ENCODE data around the gene GPC3. TPM values are rescaled to one million over a fixed set of nuclear protein-coding genes. Genes with fewer than 3 reads are reported as not detected.
A peak's percentile ranks its signal among the peaks of the same experiment; 100 is the strongest.

Gene GPC3
- total RNA-seq, 4 donors from 2014 or later, result 1.4 to 5.8 (median 2.7) TPM

DNA sequence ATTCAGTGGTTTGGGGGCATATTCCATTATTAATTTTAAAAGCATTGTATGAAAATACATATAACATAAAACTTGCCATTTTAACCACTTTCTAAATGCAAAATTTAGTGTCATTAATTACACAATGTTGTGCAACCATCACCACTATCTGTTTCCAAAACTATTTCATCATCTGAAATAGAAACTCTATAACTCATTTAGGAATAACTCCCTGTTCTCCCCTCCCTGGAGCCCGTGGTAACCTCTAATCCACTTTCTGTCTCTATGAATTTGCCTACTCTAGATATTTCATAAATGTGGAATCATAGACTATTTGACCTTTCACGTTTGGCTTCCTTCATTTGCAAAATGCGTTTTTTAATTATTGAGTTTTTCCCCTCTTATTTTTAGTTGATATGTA, 468.7 kb downstream of the GPC3 start:
- Histone ChIP-seq H3K4me3 (no peak overlapping the region), H3K27ac (no peak overlapping the region), H3K9me3 (no peaks in the 10 kb centered on the region), H3K27me3 (no peaks in the 10 kb centered on the region), H3K4me1 (peaks cover 0 to 8% of the 10 kb centered on the region in 2 donors), H3K36me3 (no peaks in the 10 kb centered on the region)
- TF ChIP-seq POLR2A (IDR thresholded peaks at IDR 0.05), result no peak
- DNase-seq (no peak), ATAC-seq (no peak)
- intact Hi-C loops (cut with DNase I; ENCODE audit: low total_unique reads) (no loop called here), in situ Hi-C loops (cut with MboI; ENCODE audit: low sequenced_read_pairs in 4 of 4) (no loop called here)

DNA sequence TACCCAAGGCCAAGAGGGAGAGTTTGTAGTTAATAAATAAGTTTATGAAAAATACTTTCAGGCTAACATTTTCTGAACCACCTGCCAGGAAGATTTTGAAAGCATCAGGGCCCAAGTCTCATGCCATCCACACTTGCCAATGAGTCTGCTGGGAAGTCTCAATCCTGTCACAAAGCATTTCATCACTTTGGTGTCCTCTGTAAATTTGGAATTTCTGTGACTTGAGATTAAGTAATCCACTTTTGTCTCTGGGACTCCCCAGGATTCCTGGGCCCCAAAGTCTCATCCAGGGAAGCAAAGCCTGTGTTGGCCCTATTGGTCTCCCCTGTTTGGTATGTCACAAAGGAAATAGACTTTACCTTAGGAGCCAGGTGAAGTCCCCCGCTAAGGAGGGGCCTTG, 470.9 kb downstream of the GPC3 start:
- DNase-seq (no peak), ATAC-seq (no peak)
- TF ChIP-seq CTCF (IDR thresholded peaks at IDR 0.05 in 4 of 5, conservative IDR thresholded peaks at IDR 0.05 in 1 of 5) (no peak), POLR2A (IDR thresholded peaks at IDR 0.05) (no peak)
- Histone ChIP-seq H3K27ac (no peak overlapping the region), H3K36me3 (no peaks in the 10 kb centered on the region), H3K4me3 (no peak overlapping the region), H3K27me3 (no peaks in the 10 kb centered on the region), H3K4me1 (peaks cover 0 to 8% of the 10 kb centered on the region in 2 donors), H3K9me3 (no peaks in the 10 kb centered on the region)
- in situ Hi-C loops (cut with MboI; ENCODE audit: low sequenced_read_pairs in 4 of 4) (no loop called here), intact Hi-C loops (cut with DNase I; ENCODE audit: low total_unique reads) (no loop called here)

DNA sequence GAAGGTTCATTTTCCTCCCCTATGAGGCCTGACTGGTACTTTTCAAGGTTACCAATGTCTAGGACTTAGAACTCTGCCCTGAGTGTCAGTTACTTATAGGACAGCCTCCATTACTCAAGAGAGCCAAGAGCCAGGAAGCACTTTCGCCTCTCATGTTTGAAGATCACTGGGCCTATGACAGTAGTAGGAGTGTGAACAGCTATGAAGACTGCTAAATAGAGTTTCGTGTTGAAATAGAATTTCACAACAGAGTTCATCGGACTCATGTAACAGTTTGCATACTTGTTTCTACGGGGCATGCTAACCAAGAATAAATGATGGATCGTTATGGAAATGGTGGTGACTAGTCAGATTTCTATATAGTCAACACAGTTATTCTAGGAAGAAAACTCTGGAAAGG, 472.3 kb downstream of the GPC3 start:
- Histone ChIP-seq H3K36me3 (no peaks in the 10 kb centered on the region), H3K27me3 (no peaks in the 10 kb centered on the region), H3K27ac (peak overlapping the region; percentile 30 to 48 (median 46)), H3K4me1 (peaks cover 0 to 8% of the 10 kb centered on the region in 2 donors), H3K9me3 (no peaks in the 10 kb centered on the region), H3K4me3 (no peak overlapping the region)
- in situ Hi-C loops (cut with MboI; ENCODE audit: low sequenced_read_pairs in 4 of 4), result no loop called here
- intact Hi-C loops (cut with DNase I; ENCODE audit: low total_unique reads), result no loop called here
- DNase-seq (peak in 1 of 2 donors; percentile 45), ATAC-seq (peak; percentile 97 to 98)
- TF ChIP-seq POLR2A (IDR thresholded peaks at IDR 0.05) (no peak), CTCF (IDR thresholded peaks at IDR 0.05 in 4 of 5, conservative IDR thresholded peaks at IDR 0.05 in 1 of 5) (no peak)

- intact Hi-C loops (cut with DNase I; ENCODE audit: low total_unique reads), result no loop called here
- no peak overlapping the region for H3K4me3 ChIP-seq
- H3K9me3 ChIP-seq, result no peaks in the 10 kb centered on the region
- H3K27ac ChIP-seq, result no peak overlapping the region
- ATAC-seq (no peak), DNase-seq (no peak)
- TF ChIP-seq CTCF (IDR thresholded peaks at IDR 0.05 in 4 of 5, conservative IDR thresholded peaks at IDR 0.05 in 1 of 5), result no peak
- TF ChIP-seq POLR2A (IDR thresholded peaks at IDR 0.05), result no peak
- in situ Hi-C loops (cut with MboI; ENCODE audit: low sequenced_read_pairs in 4 of 4), result no loop called here
- H3K4me1 ChIP-seq, result peaks cover 0 to 5% of the 10 kb centered on the region in 2 donors
- H3K36me3 ChIP-seq, result no peaks in the 10 kb centered on the region
- no peaks in the 10 kb centered on the region for H3K27me3 ChIP-seq
Measured at GRCh38 chrX:133511041-133511440, 474.4 kb downstream of the GPC3 start.

- TF ChIP-seq POLR2A (IDR thresholded peaks at IDR 0.05), result no peak
- TF ChIP-seq CTCF (IDR thresholded peaks at IDR 0.05 in 4 of 5, conservative IDR thresholded peaks at IDR 0.05 in 1 of 5), result no peak
- DNase-seq, result no peak
- Histone ChIP-seq H3K4me1 (peaks cover 0 to 4% of the 10 kb centered on the region in 2 donors), H3K4me3 (no peak overlapping the region), H3K27me3 (no peaks in the 10 kb centered on the region), H3K36me3 (no peaks in the 10 kb centered on the region), H3K27ac (no peak overlapping the region), H3K9me3 (no peaks in the 10 kb centered on the region)
- intact Hi-C loops (cut with DNase I; ENCODE audit: low total_unique reads) (no loop called here), in situ Hi-C loops (cut with MboI; ENCODE audit: low sequenced_read_pairs in 4 of 4) (no loop called here)
- no peak for ATAC-seq
Measured at GRCh38 chrX:133497356-133497755, 488.0 kb downstream of the GPC3 start.
